Suprapubic skin (tissue), 4 donors: ENCODE measurements around the gene CDK19. TPM values are rescaled to one million over a fixed set of nuclear protein-coding genes. Genes with fewer than 3 reads are reported as not detected.
"Not testable (repeated sequence)": the region's sequence is repeated elsewhere in the genome, so short reads cannot be mapped to it uniquely, and the experiment has no call there.

Experiments used
- DNase-seq, 2 donors: peaks; one replicate each; pipeline ENCODE4 v3.0.0-alpha.2; 2019; ENCODE audit warnings: low spot score in 2 of 2
- H3K27ac ChIP-seq: fragments of 200-600 bp; sonication (generic); one replicate; pipeline ENCODE4 v1.5.1; 2019
- H3K27me3 ChIP-seq: fragments of 200-600 bp; sonication (generic); one replicate; pipeline ENCODE4 v1.5.1; 2019
- H3K36me3 ChIP-seq: fragments of 200-600 bp; sonication (generic); one replicate; pipeline ENCODE4 v1.5.1; 2019
- H3K4me1 ChIP-seq: fragments of 200-600 bp; sonication (generic); one replicate; pipeline ENCODE4 v1.5.1; 2019
- H3K4me3 ChIP-seq: fragments of 200-600 bp; sonication (generic); one replicate; pipeline ENCODE4 v1.5.1; 2019; ENCODE audit warnings: mild to moderate bottlenecking
- H3K9me3 ChIP-seq: fragments of 200-600 bp; sonication (generic); one replicate; pipeline ENCODE4 v1.5.1; 2019
- CTCF ChIP-seq, 2 donors: fragments of 200-600 bp in 1 of 2; fragments of 450-650 bp in 1 of 2; sonication (generic) in 1 of 2; IDR thresholded peaks; one replicate each; pipeline ENCODE4 v1.5.1; 2016 to 2019; ENCODE audit warnings: antibody characterized with exemption in 2 of 2, mild to moderate bottlenecking in 1 of 2, moderate library complexity in 1 of 2
- EP300 ChIP-seq: sonication (generic); formaldehyde crosslinking; IDR thresholded peaks from one replicate; pipeline ENCODE4 v1.6.1; 2017; ENCODE audit warnings: antibody characterized with exemption
- POLR2A ChIP-seq, 2 donors: fragments of 450-650 bp; IDR thresholded peaks; one replicate each; pipeline ENCODE4 v1.6.1; 2017; ENCODE audit warnings: antibody characterized with exemption in 2 of 2, mild to moderate bottlenecking in 2 of 2, moderate library complexity in 2 of 2
- POLR2AphosphoS5 ChIP-seq, 3 donors: sonication (generic); formaldehyde crosslinking; IDR thresholded peaks; one replicate each; pipeline ENCODE4 v1.6.1; 2017; ENCODE audit warnings: antibody characterized with exemption in 3 of 3
- WGBS: methylation state at CpG from one replicate; pipeline ENCODE4 v1.1.5; 2018; 5-methylcytosine and 5-hydroxymethylcytosine counted together
- total RNA-seq, 4 donors: library from RNA; depleted of rRNA; stranded (reverse); fragments of >200 nt; gene quantifications; one replicate each; pipeline ENCODE4 v1.1.0, GENCODE V29; 2016

CDK19 gene
- total RNA-seq, 4 donors from 2014 or later = 14.1 to 20.6 (median 19.4) TPM

GRCh38 chr6:110768057-110768456 lies 47.2 kb downstream of the CDK19 start:
- Histone ChIP-seq H3K4me3 (no peak overlapping the region), H3K27me3 (no peaks in the 10 kb centered on the region), H3K9me3 (no peaks in the 10 kb centered on the region), H3K27ac (no peak overlapping the region), H3K36me3 (peaks cover 5% of the 10 kb centered on the region), H3K4me1 (no peaks in the 10 kb centered on the region)
- TF ChIP-seq CTCF (IDR thresholded peaks at IDR 0.05) = no peak
- WGBS = 69% methylated on average over 1 of the region's 1 CpG
- no peak for DNase-seq

GRCh38 chr6:110761371-110761770 lies 53.9 kb downstream of the CDK19 start:
- WGBS = 84% methylated on average over 3 of the region's 3 CpGs
- H3K4me3 ChIP-seq = no peak overlapping the region
- no peak for TF ChIP-seq EP300
- no peak for TF ChIP-seq POLR2AphosphoS5 (IDR thresholded peaks at IDR 0.05)
- TF ChIP-seq CTCF (IDR thresholded peaks at IDR 0.05) = no peak
- H3K27ac ChIP-seq = no peak overlapping the region
- DNase-seq = no peak
- no peaks in the 10 kb centered on the region for H3K27me3 ChIP-seq
- peaks cover under 1% of the 10 kb centered on the region for H3K4me1 ChIP-seq
- H3K36me3 ChIP-seq = no peaks in the 10 kb centered on the region
- no peaks in the 10 kb centered on the region for H3K9me3 ChIP-seq

- peaks cover 6% of the 10 kb centered on the region for H3K4me1 ChIP-seq
- no peak overlapping the region for H3K27ac ChIP-seq
- TF ChIP-seq POLR2A (IDR thresholded peaks at IDR 0.05) (no peak), CTCF (IDR thresholded peaks at IDR 0.05) (no peak), EP300 (no peak), POLR2AphosphoS5 (IDR thresholded peaks at IDR 0.05) (no peak)
- no peak for DNase-seq
- no peaks in the 10 kb centered on the region for H3K27me3 ChIP-seq
- H3K9me3 ChIP-seq = no peaks in the 10 kb centered on the region
- no peaks in the 10 kb centered on the region for H3K36me3 ChIP-seq
- WGBS = 97% methylated on average over 8 of the region's 8 CpGs
- no peak overlapping the region for H3K4me3 ChIP-seq
These were observed 54.7 kb downstream of the CDK19 start for GRCh38 chr6:110760589-110760988.

GRCh38 chr6:110760098-110760497 lies 55.2 kb downstream of the CDK19 start:
- not testable (repeated sequence) for H3K36me3 ChIP-seq, H3K4me1 ChIP-seq, H3K27ac ChIP-seq, H3K4me3 ChIP-seq, DNase-seq, H3K27me3 ChIP-seq, H3K9me3 ChIP-seq
- WGBS = 92% methylated on average over 5 of the region's 5 CpGs

GRCh38 chr6:110757926-110758325 lies 57.3 kb downstream of the CDK19 start:
- no peak overlapping the region for H3K4me3 ChIP-seq
- H3K4me1 ChIP-seq = peaks cover 8% of the 10 kb centered on the region
- H3K36me3 ChIP-seq = no peaks in the 10 kb centered on the region
- no peak for DNase-seq
- H3K9me3 ChIP-seq = no peaks in the 10 kb centered on the region
- no peak for TF ChIP-seq CTCF (IDR thresholded peaks at IDR 0.05)
- no peak for TF ChIP-seq POLR2AphosphoS5 (IDR thresholded peaks at IDR 0.05)
- no peak for TF ChIP-seq POLR2A (IDR thresholded peaks at IDR 0.05)
- no peak for TF ChIP-seq EP300
- no peaks in the 10 kb centered on the region for H3K27me3 ChIP-seq
- H3K27ac ChIP-seq = no peak overlapping the region
- WGBS = 95% methylated on average over 4 of the region's 4 CpGs

- WGBS = 71% methylated on average over 2 of the region's 2 CpGs
- Histone ChIP-seq H3K4me3 (no peak overlapping the region), H3K27me3 (no peaks in the 10 kb centered on the region), H3K27ac (no peak overlapping the region), H3K36me3 (no peaks in the 10 kb centered on the region), H3K4me1 (peaks cover 8% of the 10 kb centered on the region), H3K9me3 (no peaks in the 10 kb centered on the region)
- DNase-seq = no peak
- TF ChIP-seq CTCF (IDR thresholded peaks at IDR 0.05) (no peak), POLR2A (IDR thresholded peaks at IDR 0.05) (no peak), EP300 (no peak), POLR2AphosphoS5 (IDR thresholded peaks at IDR 0.05) (no peak)
These were observed 58.5 kb downstream of the CDK19 start for GRCh38 chr6:110756817-110757216.
